ENCODE measurements around the gene STK25. TPM values are rescaled to one million over a fixed set of nuclear protein-coding genes. Genes with fewer than 3 reads are reported as not detected.

The STK25 gene
- total and polyA plus RNA-seq, 2 donors (not counting 3 experiments of a cell fraction or from before 2014, with no cell fraction given) = 286 to 715 TPM

GRCh38 chr2:241505781-241506201 is 2.6 kb downstream of the STK25 start:
- dilution Hi-C loops (cut with MboI; ENCODE audit: extremely low pct_ligation_motif_present, low sequenced_read_pairs) = no loop called here
- H3K4me3 ChIP-seq (replicated peaks in 1 of 3; ENCODE audit: insufficient read depth in 1 of 3, low read depth in 1 of 3, low read length in 3 of 3) = no peak overlapping the region
- no TSS peak for BruUV-seq (replicated peaks)

GRCh38 chr2:241505086-241505780 is 3.2 kb downstream of the STK25 start:
- CTCF ChIA-PET = no interaction called here
- DNase-seq (ENCODE audit: low read depth, low spot score) (no peak), FAIRE-seq (no peak)
- BruUV-seq (replicated peaks) = no TSS peak
- dilution Hi-C loops (cut with MboI; ENCODE audit: extremely low pct_ligation_motif_present, low sequenced_read_pairs) (no loop called here), intact Hi-C loops (cut with micrococcal nuclease) (loop anchor here (5.0 to 10.0 kb wide), 2 partner anchors 148 to 370 kb away; partner anchors contain the start of gene FARP2)
- Histone ChIP-seq H3K79me2 (ENCODE audit: control insufficient read depth, insufficient read depth, low read length) (peaks cover 60% of the 10 kb centered on the region), H3K9me3 (replicated peaks; ENCODE audit: control insufficient read depth, insufficient read depth, low read length) (no peaks in the 10 kb centered on the region), H3K36me3 (ENCODE audit: control insufficient read depth in 2 of 2, extremely low read depth in 1 of 2, insufficient read depth in 2 of 2, low read length in 2 of 2) (peaks cover 0 to 18% of the 10 kb centered on the region in 2 experiments), H3K27me3 (ENCODE audit: control insufficient read depth in 2 of 2, insufficient read depth in 2 of 2, low read length in 2 of 2) (no peaks in the 10 kb centered on the region), H3K27ac (ENCODE audit: insufficient read depth, low read depth, low read length) (no peak overlapping the region), H4K20me1 (replicated peaks; ENCODE audit: control insufficient read depth, extremely low read depth, insufficient read depth, low read length) (no peaks in the 10 kb centered on the region), H3K9me1 (replicated peaks; ENCODE audit: control insufficient read depth, extremely low read depth, insufficient read depth, low read length) (no peaks in the 10 kb centered on the region), H3K4me1 (ENCODE audit: control insufficient read depth, extremely low read depth, insufficient read depth, low read length) (peaks cover 16% of the 10 kb centered on the region), H3K9ac (replicated peaks; ENCODE audit: extremely low read depth, insufficient read depth, low read length) (no peak overlapping the region), H3K4me3 (replicated peaks in 1 of 3; ENCODE audit: insufficient read depth in 1 of 3, low read depth in 1 of 3, low read length in 3 of 3) (no peak overlapping the region), H3K4me2 (ENCODE audit: insufficient read depth, low read length) (no peak overlapping the region), H2AFZ (ENCODE audit: low read depth, low read length) (no peak overlapping the region)
- POLR2A ChIA-PET = no interaction called here
- no peak for TF ChIP-seq EZH2 (IDR thresholded peaks at IDR 0.05; ENCODE audit: borderline replicate concordance, low read depth, low read length, severe bottlenecking)

More at GRCh38 chr2:241505781-241506201, 2.6 kb downstream of the STK25 start:
- peaks cover 0 to 14% of the 10 kb centered on the region in 2 experiments for H3K36me3 ChIP-seq (ENCODE audit: control insufficient read depth in 2 of 2, extremely low read depth in 1 of 2, insufficient read depth in 2 of 2, low read length in 2 of 2)
- TF ChIP-seq JUN (IDR thresholded peaks at IDR 0.05; ENCODE audit: borderline replicate concordance, insufficient read depth, insufficient read length, low read depth) = no peak
- TF ChIP-seq MYC (IDR thresholded peaks at IDR 0.05; ENCODE audit: low read depth, low read length) = no peak
- intact Hi-C loops (cut with micrococcal nuclease) = loop anchor here (5.0 to 10.0 kb wide), 2 partner anchors 148 to 369 kb away; partner anchors contain the start of gene FARP2
- H3K79me2 ChIP-seq (ENCODE audit: control insufficient read depth, insufficient read depth, low read length) = peaks cover 55% of the 10 kb centered on the region
- no peaks in the 10 kb centered on the region for H4K20me1 ChIP-seq (replicated peaks; ENCODE audit: control insufficient read depth, extremely low read depth, insufficient read depth, low read length)
- no peaks in the 10 kb centered on the region for H3K9me1 ChIP-seq (replicated peaks; ENCODE audit: control insufficient read depth, extremely low read depth, insufficient read depth, low read length)
- FAIRE-seq = no peak
- no peak overlapping the region for H3K27ac ChIP-seq (ENCODE audit: insufficient read depth, low read depth, low read length)
- H3K9ac ChIP-seq (replicated peaks; ENCODE audit: extremely low read depth, insufficient read depth, low read length) = no peak overlapping the region
- H3K9me3 ChIP-seq (replicated peaks; ENCODE audit: control insufficient read depth, insufficient read depth, low read length) = no peaks in the 10 kb centered on the region
- no peak overlapping the region for H3K4me2 ChIP-seq (ENCODE audit: insufficient read depth, low read length)
- H3K4me1 ChIP-seq (ENCODE audit: control insufficient read depth, extremely low read depth, insufficient read depth, low read length) = peaks cover 16% of the 10 kb centered on the region
- POLR2A ChIA-PET = no interaction called here
- H3K27me3 ChIP-seq (ENCODE audit: control insufficient read depth in 2 of 2, insufficient read depth in 2 of 2, low read length in 2 of 2) = no peaks in the 10 kb centered on the region
- DNase-seq (ENCODE audit: low read depth, low spot score) = no peak
- CTCF ChIA-PET = interaction anchor here (1.5 kb wide), 1 partner anchor 69 kb away, joined by 4 read pairs; no protein-coding TSS in a partner anchor
- no peak overlapping the region for H2AFZ ChIP-seq (ENCODE audit: low read depth, low read length)
